ENCODE data around the gene NARS2.
"Not testable (repeated sequence)": the region's sequence is repeated elsewhere in the genome, so short reads cannot be mapped to it uniquely, and the experiment has no call there.

NARS2 gene

DNA sequence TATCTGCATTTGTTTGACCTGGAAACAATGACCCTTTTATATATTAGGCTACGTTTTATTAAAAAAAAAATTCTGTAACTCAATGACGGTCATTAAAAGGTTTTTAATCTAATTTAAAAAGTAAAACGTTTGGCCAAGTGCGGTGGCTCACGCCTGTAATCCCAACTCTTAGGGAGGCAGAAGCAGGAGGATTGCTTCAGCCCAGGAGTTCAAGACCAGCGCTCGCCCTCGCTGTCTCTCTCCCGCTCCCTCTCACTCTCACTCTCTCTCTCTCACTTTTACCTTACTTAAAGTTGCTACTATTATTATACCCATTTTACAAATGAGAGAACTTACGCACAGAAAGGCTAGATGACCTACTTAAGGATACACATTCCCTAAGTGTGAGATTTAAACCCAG lies 814 bp upstream of the NARS2 start:
- DNase-seq = no peak

DNA sequence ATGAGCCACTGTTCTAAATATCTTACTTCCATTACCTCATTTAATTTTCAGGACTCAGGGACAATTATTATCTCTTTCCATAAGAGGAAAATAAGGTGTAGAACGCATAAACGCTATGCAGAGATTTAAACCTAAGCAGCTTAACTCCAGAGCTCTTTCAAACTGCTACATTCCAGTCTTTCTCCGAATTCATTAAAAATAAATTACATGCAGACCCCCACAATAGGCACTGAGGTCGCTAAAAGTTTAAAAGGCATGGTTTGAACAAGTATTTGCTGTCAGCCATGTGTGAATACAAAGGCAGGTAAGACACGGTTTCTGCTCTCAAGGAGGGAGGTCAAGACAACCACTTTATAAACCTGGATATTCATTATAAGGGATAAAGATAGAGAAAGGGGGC lies 983 bp downstream of the NARS2 start:
- DNase-seq = no peak

DNA sequence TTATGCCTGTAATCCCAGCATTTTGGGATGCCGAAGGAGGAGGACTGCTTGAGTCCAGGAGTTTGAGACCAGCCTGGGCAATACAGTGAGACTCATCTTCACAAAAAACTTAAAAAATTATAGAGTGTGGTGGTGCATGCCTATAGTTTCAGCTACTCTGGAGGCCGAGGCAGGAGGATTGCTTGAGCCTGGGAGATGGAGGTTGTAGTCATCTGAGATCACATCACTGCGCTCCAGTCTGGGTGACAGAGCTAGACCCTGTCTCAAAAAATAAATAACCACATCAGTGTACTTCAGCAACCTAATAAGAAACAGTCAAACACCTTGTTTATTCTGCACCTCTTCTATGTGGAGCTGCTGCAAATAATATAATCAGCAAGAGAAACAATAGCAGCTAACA lies 1.4 kb downstream of the NARS2 start:
- no peak for DNase-seq

DNA sequence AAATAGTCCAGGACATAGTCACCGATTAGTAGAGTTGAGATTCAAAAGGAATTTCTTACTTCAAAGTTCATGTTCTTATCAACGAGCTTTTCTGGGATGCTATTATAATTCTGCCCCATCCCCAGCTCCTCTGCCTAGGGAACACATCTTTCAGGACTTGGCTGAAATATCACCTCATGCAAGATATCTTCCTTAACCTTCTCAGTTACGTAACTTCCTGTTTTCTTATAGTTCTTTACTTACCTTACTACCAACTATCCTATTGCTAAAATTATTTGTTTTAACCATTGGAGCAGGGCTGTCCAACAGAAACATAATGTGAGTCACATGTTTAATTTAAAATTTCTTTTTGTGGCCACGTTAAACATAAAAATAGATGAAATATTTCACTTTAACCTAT lies 2.3 kb downstream of the NARS2 start:
- DNase-seq = no peak

DNA sequence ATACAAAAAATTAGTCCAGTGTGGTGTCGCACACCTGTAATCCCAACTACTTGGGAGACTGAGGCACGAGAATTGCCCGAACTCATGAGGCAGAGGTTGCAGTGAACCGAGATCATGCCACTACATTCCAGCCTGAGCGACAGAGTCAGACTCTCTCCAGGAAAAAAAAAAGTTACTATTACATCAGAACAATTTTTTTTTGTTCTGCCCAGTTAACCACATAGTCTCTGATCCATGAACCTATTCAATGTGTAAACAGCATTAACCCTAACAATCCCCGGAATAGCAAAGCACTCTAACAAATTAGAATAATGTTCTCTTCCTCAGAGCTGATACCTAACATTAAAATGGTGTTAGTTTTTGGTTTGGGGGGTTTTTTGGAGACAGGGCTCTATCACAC lies 4.6 kb downstream of the NARS2 start:
- DNase-seq = no peak

DNA sequence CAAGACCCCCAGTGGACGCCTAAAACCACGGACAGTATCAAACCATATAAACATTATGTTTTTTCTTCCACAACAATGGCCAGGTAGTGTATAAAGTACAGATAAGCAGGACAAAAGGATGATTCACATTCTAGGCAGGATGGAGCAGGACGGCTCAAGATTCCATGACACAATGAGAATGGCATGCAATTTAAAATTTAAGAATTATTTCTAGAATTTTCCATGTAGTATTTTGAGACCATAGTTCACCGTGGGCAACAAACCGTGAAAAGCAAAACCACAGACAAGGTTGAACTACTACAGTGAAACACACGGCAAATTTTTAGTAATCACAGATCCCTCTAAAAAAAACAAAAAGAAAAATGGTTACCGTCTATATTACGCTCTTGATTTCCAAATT lies 7.5 kb downstream of the NARS2 start:
- DNase-seq = no peak

DNA sequence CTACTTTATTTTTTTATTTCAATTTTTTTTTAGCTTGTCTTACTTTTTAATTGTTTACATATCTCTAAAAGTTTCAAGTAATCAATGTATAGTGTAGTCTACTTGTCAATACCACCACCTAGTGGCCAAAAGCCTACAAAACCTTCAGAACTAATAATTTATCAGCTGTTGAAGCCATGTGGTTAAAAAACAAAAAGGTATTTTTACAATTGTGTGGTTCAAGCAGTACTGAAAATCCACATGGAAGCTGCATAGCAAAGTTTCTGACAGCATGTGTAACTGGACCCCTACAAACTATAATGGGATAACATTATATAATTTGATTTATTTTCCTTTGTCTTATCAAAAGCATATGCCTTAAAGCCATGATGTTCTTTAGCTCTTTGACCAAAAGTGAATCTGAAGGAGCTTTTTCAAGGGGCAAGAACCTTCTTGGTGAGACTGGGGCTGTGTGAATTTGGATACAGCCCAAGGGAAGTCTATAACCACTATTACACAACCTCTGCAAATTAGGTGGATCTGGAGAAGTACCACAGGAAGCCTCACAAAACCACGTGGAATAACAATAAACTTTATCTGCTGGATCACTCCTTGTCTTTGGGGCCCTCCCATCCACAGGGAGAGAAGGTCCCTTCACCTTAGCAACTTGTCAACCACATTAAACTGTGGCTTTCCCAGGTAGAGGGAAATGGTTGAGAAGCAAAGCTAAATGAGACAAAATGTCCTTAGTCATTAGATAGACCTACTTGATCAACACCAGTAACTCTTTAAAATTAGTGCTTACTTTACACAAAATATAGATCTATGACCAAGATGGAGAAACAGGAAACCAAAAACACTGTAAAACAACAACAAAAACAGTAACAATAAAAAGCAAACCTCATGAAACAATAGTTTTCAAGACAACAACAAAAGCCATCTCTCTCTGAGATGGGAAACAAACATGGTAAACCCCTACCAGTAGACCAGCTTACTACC lies 9.9 kb downstream of the NARS2 start:
- DNase-seq = peak; percentile 3 to 43

DNA sequence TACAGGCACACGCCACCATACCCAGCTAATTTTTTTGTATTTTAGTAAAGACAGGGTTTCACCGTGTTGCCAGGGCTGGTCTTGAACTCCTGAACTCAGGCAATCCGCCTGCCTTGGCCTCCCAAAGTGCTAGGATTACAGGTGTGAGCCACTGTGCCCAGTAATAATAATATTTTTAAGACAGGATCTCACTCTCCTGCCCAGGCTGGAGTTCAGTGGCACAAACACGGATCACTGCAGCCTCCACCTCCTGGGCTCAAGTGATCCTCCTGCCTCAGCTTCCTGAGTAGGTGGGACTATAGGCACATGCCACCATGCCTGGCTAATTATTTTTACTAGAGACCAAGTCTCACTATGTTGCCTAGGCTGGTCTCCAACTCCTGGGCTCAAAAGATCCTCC lies 10.6 kb downstream of the NARS2 start:
- not testable (repeated sequence) for DNase-seq

DNA sequence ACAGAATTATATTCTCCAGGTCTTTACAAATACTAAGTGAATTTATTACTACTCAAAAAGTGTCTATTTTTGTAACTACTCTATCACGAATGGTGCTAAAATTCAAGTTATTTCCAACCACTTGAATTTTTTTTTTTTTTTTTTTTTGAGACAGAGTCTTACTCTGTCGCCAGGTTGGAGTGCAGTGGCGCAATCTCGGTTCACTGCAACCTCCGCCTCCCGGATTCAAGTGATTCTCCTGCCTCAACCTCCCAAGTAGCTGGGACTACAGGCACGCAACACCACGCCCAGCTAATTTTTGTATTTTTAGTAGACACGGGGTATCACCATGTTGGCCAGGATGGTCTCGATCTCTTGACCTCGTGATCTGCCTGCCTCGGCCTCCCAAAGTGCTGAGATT lies 11.6 kb downstream of the NARS2 start:
- DNase-seq = not testable (repeated sequence)

DNA sequence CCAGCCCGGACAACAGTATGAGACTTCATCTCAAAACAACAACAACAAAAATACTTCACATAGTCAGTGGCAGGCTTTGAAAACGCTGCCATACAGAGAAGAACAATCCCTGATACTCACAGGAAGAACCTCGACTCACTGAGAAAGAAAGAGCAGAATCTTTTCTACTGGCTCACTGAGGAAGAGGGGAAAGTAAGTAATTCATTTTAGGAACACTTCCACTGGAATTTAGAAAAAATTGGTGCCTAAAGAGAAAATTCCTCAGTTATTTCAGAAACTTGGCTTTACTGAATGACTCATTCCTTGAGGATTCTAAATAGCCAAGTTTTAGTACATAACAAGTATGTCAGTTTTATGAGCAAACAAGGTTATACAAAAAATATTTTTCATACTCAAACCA lies 12.3 kb downstream of the NARS2 start:
- DNase-seq = no peak

DNA sequence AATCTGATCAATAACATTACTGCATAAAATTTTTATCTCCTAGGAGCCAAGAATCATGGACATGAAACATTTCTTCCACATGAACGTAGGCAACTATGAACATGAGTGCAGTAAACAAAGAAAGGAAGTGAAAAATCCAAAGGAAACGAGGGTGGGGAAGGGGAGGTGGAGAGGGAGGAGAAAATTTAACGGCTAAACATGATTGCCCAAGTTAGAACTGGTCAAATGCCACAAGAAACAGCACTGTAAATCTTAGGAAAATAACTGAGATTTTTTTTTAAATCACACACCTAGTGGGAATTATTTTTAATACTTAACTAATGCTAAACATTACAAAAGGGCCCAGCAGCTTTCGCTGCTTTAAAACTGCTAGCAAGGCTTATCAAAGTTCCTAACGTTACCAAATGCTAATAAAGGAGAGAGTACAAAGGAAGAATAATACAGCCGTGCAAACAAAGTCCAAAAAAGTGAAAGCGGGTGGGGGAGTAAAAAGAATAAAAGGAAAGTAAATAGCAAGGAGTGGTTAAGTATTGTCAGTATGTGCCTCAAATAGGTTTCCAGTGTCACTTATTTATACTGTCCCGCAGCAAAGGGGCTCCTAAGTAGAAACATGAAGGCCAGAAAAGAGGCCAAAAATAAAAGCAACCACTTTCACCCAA lies 13.7 kb downstream of the NARS2 start:
- no peak for DNase-seq

DNA sequence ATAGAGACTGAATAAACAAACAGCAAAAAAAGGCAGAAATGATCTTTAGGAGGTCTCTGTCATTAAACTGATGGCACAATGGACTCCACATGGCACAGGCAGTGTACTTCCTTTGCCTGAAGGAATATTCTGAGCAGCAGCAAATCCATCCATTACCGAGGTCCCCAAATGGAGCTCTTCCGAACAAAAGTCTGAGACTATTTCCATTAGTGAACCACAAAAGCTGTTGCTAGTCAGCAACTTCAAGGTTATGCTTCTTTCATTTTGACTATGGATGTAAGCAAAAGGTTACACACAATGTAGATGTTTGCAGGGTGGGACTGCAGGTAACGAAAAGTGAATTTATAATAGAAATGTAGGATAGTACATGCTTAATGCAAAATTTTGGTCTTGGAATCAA lies 14.5 kb downstream of the NARS2 start:
- DNase-seq = no peak

DNA sequence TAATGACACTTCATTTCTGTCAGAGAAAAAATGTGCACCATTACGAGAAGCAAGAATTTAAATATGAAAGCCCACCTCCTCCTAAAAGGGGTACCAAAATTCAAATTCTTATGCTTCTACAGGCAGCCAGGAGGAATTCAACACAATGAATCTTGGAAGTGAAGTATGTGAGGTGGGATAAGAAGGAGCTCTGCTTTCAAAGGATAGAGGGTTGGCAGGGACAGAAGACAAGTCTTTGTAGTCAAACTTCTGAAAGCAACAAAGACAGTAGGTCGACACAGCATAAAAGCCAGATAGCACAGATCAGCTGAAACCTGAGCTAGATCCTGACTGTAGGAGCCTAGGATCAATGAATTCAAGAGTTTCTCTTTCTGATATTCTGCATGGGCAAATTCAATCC lies 17.4 kb downstream of the NARS2 start:
- DNase-seq = no peak

DNA sequence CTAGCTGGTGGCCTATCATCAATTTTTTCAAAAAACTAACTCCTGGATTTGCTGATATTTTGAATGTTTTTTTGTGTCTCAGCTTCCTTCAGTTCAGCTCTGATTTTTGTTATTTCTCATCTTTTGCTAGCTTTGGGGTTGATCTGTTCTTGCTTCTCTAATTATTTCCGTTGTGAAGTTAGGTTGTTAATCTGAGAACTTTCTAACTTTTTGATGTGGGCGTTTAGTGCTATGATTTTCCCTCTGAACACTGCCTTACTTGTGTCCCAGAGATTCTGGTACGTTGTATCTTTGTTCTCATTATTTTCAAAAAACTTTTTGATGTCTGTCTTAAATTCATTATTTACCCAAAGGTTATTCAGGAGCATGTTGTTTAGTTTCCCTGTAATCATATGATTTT lies 19.1 kb downstream of the NARS2 start:
- no peak for DNase-seq

DNA sequence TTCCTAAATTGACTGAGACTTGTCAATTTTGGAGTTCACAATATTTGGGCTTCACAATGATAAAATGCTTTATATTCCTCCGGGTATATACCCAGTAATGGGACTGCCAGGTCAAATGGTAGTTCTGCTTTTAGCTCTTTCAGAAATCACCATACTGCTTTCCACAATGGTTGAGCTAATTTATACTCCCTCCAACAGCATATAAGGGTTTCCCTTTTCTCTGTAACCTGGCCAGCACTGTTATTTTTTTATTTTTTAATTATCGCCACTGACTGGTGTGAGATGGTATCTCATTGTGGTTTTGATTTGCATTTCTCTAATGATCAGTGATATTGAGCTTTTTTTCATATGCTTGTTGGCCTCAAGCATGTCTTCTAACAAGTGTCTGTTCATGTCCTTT lies 21.8 kb downstream of the NARS2 start:
- DNase-seq = no peak

DNA sequence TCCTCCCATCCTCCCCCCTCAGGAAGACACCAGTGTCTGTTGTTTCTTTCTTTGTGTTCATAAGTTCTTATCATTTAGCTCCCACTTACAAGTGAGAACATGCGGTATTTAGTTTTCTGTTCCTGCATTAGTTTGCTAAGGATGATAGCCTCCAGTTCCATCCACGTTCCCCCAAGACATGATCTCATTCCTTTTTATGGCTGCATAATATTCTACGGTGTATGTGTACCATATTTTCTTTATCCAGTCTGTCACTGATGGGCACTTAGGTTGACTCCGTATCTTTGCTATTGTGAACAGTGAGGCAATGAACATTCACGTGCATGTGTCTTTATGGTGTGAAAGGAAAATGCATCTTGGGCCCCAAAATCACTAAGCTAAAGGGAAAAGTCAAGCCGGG lies 22.5 kb downstream of the NARS2 start:
- DNase-seq = not testable (repeated sequence)

DNA sequence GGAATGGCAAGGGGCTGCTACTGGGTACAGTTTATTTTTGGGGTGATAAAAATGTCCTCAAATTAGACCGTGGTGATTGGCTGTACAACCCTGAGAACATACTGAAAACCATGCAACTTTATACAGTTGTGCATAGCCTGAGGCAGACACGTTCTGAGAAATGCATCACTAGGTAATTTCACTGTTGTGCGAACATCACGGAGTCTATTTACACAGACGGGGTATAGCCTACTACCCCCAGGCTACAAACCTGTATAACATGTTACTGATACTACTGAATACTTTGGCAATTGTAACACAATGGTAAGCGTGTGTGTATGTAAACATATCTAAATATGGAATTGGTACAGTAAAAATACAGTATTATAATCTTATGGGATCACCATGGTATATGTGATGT lies 23.6 kb downstream of the NARS2 start:
- no peak for DNase-seq

DNA sequence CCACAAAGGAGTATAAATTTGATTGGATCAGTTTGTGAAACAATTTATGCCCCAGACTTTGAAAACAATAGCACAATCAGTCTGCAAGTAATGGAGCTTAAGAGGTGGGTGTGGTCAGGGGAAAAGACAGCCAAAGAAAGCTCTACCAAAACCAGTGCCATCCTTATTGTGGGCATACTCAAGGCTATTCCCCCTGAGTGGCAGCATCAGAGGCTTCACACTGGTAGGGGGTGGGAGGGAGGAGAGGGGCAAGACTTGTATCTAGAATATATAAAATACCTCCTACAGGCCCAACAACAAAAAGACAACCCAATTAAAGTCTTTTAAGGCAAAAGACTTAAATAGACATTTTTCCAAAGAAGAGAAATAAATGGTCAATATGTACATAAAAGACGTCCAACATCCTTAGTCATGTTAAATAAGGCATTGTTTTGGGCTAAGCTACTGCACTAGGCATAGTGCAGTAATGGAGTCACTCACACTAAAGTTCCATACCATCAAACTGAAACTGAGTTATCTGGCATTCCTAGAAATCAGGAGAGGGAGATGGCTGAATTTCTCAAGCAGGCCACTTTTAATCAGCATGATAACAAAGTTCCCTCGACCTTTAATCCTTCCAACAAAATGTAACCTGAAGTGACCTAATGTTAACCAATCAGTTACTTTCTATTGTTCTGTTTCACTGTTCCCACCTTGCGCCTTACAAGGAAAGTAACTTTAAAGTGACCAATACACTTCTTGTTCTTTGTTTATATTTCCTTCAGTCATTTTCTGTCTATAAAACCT lies 24.8 kb downstream of the NARS2 start:
- DNase-seq = no peak

DNA sequence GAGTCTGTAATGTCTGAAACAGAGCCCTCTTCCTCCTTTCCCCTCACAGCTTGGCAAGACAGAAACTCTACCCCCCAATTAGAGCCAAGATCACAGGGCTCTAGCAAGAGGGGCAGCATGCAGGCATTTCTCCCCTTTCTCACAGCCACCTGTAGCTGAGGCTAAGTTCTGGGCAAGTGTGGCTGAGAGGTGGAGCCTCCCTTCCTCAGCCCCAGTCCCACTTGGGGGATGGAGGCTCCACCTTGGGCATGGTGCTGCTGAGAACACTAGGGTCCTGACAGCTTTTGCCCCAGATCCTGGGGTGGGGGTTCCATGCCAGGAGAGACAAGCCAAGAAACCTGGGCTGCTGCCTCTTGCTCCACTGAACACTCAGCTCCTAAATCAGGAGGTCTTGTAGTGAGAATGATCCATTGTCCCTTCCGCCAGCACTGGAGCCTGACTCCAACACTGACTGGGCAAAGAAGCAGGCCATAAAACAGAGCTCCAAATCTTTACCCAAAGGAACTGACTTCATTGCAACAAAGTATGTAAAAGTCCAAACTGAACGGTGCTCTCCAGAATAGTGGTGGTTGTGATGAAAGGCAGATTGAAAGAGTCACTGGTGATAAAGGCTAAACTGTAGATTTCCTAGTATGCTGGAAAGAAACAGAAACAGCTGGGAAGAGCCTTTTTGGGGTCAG lies 25.6 kb downstream of the NARS2 start:
- DNase-seq = no peak

DNA sequence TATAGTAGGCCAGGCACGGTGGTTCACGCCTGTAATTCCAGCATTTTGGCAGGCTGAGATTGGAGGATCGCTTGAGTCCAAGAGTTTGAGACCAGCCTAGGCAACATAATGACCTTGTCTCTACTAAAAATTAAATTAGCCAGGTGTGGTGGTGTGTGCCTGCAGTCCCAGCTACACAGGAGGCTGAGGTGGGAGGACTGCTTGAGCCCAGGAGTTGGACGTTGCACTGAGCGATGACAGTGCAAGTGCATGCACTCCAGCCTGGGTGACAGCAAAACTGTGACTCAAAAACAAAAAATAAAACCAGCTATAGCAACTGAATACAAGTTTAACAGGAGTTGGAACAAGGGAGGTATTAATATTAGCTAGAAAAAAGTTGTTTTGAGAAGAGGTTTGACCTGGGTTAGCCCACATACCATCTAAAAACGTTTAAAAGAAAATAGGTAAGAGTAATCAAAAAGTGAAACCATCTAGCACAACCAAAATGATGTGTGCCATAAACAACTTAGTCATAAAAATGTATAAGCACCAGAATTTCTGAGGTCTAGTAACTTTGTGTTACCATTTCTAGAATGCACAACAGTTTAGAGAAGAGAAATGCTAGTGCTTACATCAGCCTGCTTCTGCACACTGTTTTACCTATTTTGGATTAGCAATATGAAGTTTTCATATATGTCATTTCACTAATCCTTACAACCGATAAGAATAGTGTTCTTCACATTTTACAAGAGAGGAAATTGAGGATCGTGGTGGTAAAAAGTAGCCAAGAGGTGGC lies 26.5 kb downstream of the NARS2 start:
- DNase-seq = no peak

DNA sequence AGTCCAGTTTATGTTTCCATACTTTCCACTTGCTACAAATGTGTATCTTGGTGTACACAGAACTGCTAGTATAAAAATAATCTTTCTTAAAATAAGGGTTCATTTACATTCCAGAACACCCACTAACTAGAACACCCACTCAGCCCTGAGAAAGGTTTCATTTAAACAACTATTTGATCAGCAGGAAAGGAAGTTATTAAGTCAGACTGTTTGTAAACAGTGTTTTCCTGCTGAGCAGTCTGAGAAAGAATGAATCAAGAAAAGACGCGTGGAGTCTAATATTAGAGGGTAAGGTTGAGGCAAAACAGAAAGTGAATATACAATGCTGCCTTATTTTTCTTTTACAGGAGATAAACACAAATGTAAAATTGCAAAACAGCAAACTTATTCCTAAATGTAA lies 32.7 kb downstream of the NARS2 start:
- no peak for DNase-seq

DNA sequence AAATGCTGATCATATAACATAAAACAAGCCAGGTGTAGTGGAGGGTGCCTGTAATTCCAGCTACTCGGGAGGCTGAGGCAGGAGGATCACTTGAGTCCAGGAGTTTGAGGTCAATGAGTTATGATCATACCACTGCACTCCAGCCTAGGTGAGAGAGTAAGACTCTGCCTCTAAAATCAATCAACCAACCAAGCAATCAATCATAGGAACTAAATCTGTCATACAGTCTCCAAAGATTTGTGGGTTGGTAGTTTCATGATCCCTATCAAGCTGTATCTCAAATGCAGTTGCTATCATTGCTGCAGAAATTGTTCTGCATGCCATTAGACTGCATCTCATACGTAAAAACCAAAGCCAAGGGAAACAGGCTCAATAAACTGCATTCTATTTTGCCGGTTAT lies 33.1 kb downstream of the NARS2 start:
- no peak for DNase-seq

Measured in NCI-H524 (cell line).